GM19468 (cell line): ENCODE measurements around the gene OR8B2.
"Not testable (repeated sequence)": the region's sequence is repeated elsewhere in the genome, so short reads cannot be mapped to it uniquely, and the experiment has no call there.

Experiments
- ATAC-seq: cut with Tn5 transposase; IDR thresholded peaks from one replicate; pipeline ENCODE4 v1.9.1; 2021; ENCODE audit warnings: mild to moderate bottlenecking, moderate library complexity, moderate number of reproducible peaks; ENCODE audit not compliant: unreplicated experiment; ENCODE audit errors: extremely low read depth

The OR8B2 gene

DNA sequence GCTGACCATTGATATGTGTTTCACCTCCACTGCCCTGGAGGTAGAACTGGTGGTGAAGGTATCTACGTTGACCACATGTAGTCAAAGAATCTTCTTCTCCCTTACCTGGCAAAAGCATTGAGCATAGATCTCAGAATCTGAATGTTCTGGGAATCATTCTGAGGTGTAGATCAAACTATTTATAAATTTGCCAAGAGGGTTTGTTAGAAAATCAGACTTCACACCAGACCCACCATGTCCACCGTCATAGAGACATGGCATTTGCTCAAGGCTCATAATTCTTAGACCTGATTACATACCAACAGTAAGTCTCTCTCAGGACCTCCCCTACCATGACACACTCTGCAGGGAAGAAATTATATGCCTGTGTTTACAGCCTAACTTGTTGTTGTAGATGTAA, at the start of gene OR8B2:
OR8B2 (minus strand) TSS at position 101 of the 400 bp plus-strand sequence. CDS start 1,156 bp downstream, outside the sequence.
- no peak for ATAC-seq

- ATAC-seq = no peak
Measured at GRCh38 chr11:124429599-124429998, 45.3 kb upstream of the OR8B2 start.

GRCh38 chr11:124424384-124424921, 40.2 kb upstream of the OR8B2 start, which contains the start of gene OR8B4:
TSS of gene OR8B4 (minus strand) at chr11:124424871. CDS start at chr11:124424871, 0 bp downstream.
- ATAC-seq = no peak

DNA sequence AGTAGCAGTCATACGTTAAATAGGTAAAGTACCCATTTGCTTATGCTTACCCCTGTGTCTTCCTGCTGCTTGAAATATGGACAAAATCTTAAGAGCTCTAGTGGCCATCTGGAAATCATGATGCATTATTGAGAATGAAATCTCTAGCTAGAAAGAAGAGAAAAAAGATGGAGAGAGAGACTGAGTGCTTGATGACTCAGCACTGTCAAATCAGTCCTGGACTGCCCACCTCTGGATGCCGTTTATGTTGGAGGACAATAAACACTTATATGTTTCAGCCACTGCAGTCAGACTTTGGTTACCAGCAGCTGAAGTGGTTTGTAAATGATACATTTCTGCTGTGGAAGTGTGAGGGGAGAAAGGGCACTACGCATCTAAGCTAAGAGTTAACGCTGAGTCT, 36.7 kb upstream of the OR8B2 start:
- no peak for ATAC-seq

DNA sequence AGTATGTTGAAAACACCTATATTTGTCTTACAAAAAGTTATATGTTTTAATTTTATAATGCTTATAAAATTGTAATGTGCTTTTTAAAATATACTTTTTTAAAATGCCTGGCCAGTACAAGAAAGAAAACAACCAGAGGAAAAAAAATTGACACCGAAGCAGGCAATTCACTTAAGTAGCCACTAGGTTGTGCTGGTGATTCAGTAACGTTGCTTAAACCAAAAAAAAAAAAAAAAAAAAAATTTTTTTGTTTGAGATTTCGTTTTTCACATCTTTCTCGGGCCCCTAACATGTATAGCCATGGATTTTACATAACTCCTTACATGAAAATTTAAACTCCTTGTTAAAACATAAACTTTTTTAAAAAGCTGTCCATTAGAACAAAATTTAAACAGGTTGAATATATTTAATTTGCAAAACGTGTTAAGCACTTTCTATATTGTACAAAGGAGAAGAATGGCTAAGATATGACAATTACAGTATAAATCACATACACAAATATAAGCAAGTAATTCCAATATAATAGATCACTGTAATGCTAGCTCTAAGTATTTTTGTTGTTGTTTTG, 31.1 kb upstream of the OR8B2 start:
- ATAC-seq = no peak

- ATAC-seq = no peak
Measured at GRCh38 chr11:124409906-124410305, 25.6 kb upstream of the OR8B2 start.

- no peak for ATAC-seq
Measured at GRCh38 chr11:124405581-124405980, 21.3 kb upstream of the OR8B2 start.

GRCh38 chr11:124403186-124403585, 18.9 kb upstream of the OR8B2 start:
- not testable (repeated sequence) for ATAC-seq

DNA sequence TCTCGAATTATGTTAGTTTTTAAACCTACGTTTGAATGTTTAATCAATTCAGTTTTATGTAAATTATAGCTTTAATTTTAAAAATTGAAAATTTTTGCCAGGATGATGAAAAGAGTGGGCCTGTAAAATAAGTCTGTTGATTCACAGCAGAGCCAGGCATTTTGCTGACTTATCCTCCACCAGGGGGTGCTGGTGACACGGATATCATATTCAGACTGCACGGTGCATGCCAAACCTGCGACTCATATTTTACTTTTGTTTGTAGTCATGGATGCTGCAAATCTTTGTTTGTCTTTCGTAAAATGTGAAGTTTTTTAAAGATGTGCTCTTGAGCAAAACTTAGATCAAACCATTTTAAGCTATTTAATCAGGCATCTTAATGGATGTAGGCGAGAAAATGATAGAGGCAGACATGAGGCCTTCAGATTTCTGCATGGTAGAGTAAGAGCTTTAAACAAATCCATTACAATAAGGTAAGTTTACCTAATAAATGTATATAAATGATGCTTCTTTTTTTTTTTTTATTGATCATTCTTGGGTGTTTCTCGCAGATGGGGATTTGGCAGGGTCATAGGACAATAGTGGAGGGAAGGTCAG, 18.1 kb upstream of the OR8B2 start:
- no peak for ATAC-seq

GRCh38 chr11:124398924-124399323, 14.6 kb upstream of the OR8B2 start, which contains the start of gene OR8B3:
TSS of gene OR8B3 (minus strand) at chr11:124399024. CDS start at chr11:124397351, 1,673 bp downstream.
- ATAC-seq = no peak

GRCh38 chr11:124396847-124397246, 12.5 kb upstream of the OR8B2 start:
- not testable (repeated sequence) for ATAC-seq

- ATAC-seq = no peak
Measured at GRCh38 chr11:124394408-124394807, 10.1 kb upstream of the OR8B2 start.

GRCh38 chr11:124382857-124383256, 1.4 kb downstream of the OR8B2 start:
- not testable (repeated sequence) for ATAC-seq

GRCh38 chr11:124380585-124380984, 3.7 kb downstream of the OR8B2 start:
- ATAC-seq = no peak

GRCh38 chr11:124376280-124376679, 8.0 kb downstream of the OR8B2 start:
- ATAC-seq = no peak

DNA sequence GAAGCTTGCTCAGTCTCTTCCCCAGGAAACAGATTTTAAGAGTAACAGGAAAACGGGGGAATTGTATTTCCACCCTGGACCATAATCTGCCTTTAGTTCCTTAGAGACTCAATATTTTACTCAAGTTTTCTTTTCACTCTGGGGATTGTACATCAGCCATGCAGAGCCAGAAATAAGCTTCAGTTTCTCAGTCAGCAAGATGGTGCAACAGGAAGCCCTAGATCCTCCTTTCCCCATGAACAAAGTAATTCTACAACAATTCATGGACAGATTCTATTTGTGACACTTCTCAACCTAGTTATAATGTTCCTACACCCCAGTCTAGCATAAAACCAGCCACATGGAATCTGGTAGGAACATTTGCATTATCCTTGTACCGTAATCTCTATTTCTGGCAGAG, 24.7 kb downstream of the OR8B2 start:
- ATAC-seq = no peak

DNA sequence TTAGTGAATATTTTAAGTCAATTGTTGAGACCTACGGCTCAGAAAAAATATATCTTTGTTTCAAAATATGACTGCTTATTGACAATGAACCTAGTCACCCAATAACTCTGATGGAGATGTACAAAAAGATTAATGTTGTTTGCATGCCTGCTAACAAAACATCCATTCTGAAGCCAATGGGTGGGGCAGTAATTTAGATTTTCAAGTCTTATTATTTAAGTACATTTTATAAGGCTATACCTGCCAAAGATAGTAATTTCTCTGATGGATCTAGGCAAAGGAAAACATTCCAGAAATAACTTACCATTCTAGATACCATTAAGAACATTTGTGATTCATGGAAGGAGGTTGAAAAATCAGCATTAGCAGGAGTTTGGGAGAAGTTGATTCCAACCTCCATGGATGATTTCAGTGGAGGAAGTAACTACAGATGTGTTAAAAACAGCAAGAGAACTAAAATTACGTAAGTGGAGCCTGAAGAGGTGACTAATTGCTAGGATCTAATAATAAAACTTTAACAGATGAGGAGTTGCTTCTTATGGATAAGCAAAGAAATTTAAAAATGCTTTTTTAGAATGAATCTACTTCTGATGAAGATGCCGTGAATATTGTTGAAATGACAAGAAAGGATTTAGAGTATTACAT, 37.9 kb downstream of the OR8B2 start:
- ATAC-seq = no peak

GRCh38 chr11:124344346-124344745, 40.0 kb downstream of the OR8B2 start:
- no peak for ATAC-seq

GRCh38 chr11:124340142-124340447, 44.2 kb downstream of the OR8B2 start:
- no peak for ATAC-seq

GRCh38 chr11:124339396-124340141, 44.7 kb downstream of the OR8B2 start:
- no peak for ATAC-seq
